ENCODE results near the gene RNPS1. TPM values are rescaled to one million over a fixed set of nuclear protein-coding genes. Genes with fewer than 3 reads are reported as not detected.
A peak's percentile ranks its signal among the peaks of the same experiment; 100 is the strongest.

The RNPS1 gene
- total and polyA plus RNA-seq, 9 donors = 78.0 to 172 (median 138) TPM

- TF ChIP-seq POLR2A (IDR thresholded peaks at IDR 0.05) (no peak), EP300 (IDR thresholded peaks at IDR 0.05) (no peak), CTCF (IDR thresholded peaks at IDR 0.05) (no peak)
- intact Hi-C loops (cut with DNase I) = no loop called here
- peak in 4 of 5 donors; percentile 41 to 72 (median 50) for DNase-seq
- H3K36me3 ChIP-seq = no peaks in the 10 kb centered on the region
- WGBS, 3 donors = 68 to 71% (median 70%) methylated on average over 22 to 23 of the region's 23 CpGs
- no peaks in the 10 kb centered on the region for H3K27me3 ChIP-seq
- H3K27ac ChIP-seq = no peak overlapping the region
- H3K4me3 ChIP-seq = no peak overlapping the region
- peaks cover 2% of the 10 kb centered on the region for H3K4me1 ChIP-seq (ENCODE audit: insufficient read depth)
- H3K9me3 ChIP-seq = no peaks in the 10 kb centered on the region
These were observed 29.0 kb upstream of the RNPS1 start for GRCh38 chr16:2296661-2297505.

GRCh38 chr16:2295056-2295798, 27.3 kb upstream of the RNPS1 start:
- Histone ChIP-seq H3K27ac (no peak overlapping the region), H3K27me3 (no peaks in the 10 kb centered on the region), H3K9me3 (no peaks in the 10 kb centered on the region), H3K4me1 (ENCODE audit: insufficient read depth) (peaks cover 2% of the 10 kb centered on the region), H3K4me3 (no peak overlapping the region), H3K36me3 (no peaks in the 10 kb centered on the region)
- intact Hi-C loops (cut with DNase I) = no loop called here
- no peak for DNase-seq
- WGBS, 3 donors = 79 to 83% (median 80%) methylated on average over 21 of the region's 21 CpGs
- no peak for TF ChIP-seq EP300 (IDR thresholded peaks at IDR 0.05)

GRCh38 chr16:2292221-2292620, 24.3 kb upstream of the RNPS1 start:
- intact Hi-C loops (cut with DNase I) = no loop called here

GRCh38 chr16:2289282-2289681, 21.4 kb upstream of the RNPS1 start:
- Histone ChIP-seq H3K36me3 (no peaks in the 10 kb centered on the region), H3K4me3 (no peak overlapping the region), H3K27me3 (no peaks in the 10 kb centered on the region), H3K9me3 (no peaks in the 10 kb centered on the region), H3K4me1 (ENCODE audit: insufficient read depth) (no peaks in the 10 kb centered on the region), H3K27ac (no peak overlapping the region)
- 85 to 90% (median 89%) methylated on average over 21 to 23 of the region's 23 CpGs for WGBS, 3 donors
- TF ChIP-seq EP300 (IDR thresholded peaks at IDR 0.05) (no peak), POLR2A (IDR thresholded peaks at IDR 0.05) (no peak), CTCF (IDR thresholded peaks at IDR 0.05) (no peak)
- DNase-seq = no peak
- intact Hi-C loops (cut with DNase I) = no loop called here

More at GRCh38 chr16:2292221-2292620, 24.3 kb upstream of the RNPS1 start:
- 89 to 91% (median 89%) methylated on average over 9 of the region's 9 CpGs for WGBS, 3 donors
- Histone ChIP-seq H3K4me1 (ENCODE audit: insufficient read depth) (peaks cover 2% of the 10 kb centered on the region), H3K4me3 (no peak overlapping the region), H3K36me3 (no peaks in the 10 kb centered on the region), H3K27ac (no peak overlapping the region), H3K27me3 (no peaks in the 10 kb centered on the region), H3K9me3 (no peaks in the 10 kb centered on the region)
- DNase-seq = no peak
- TF ChIP-seq EP300 (IDR thresholded peaks at IDR 0.05) (no peak), CTCF (IDR thresholded peaks at IDR 0.05) (no peak), POLR2A (IDR thresholded peaks at IDR 0.05) (no peak)

Data from ovary (tissue), 9 donors.